HepG2 (cell line): ENCODE results near the gene NELFCD. TPM values are rescaled to one million over a fixed set of nuclear protein-coding genes. Genes with fewer than 3 reads are reported as not detected.
A peak's percentile ranks its signal among the peaks of the same experiment; 100 is the strongest.

ENCODE experiments used
- CBX5 ChIP-seq: sonication (generic); formaldehyde crosslinking; IDR thresholded peaks from 2 replicates; pipeline ENCODE4 v1.4.0; 2020; ENCODE audit warnings: missing genetic modification reagents, borderline replicate concordance
- EEA1 ChIP-seq: sonication (generic); formaldehyde crosslinking; IDR thresholded peaks from 2 replicates; pipeline ENCODE4 v1.5.1; 2020; ENCODE audit warnings: mild to moderate bottlenecking, missing genetic modification reagents, borderline replicate concordance
- ERF ChIP-seq: IDR thresholded peaks from 2 replicates; pipeline ENCODE4 v1.6.1; 2018; ENCODE audit warnings: missing biosample characterization, missing genetic modification reagents
- GMEB1 ChIP-seq: sonication (generic); formaldehyde crosslinking; IDR thresholded peaks from 2 replicates; pipeline ENCODE4 v1.5.1; 2020; ENCODE audit warnings: missing genetic modification reagents, mild to moderate bottlenecking, borderline replicate concordance
- HHEX ChIP-seq: IDR thresholded peaks from 2 replicates; pipeline ENCODE4 v1.6.1; 2016; ENCODE audit warnings: control low read depth
- HNF1B ChIP-seq: sonication (generic); formaldehyde crosslinking; IDR thresholded peaks from 2 replicates; pipeline ENCODE4 v1.5.1; 2020; ENCODE audit warnings: mild to moderate bottlenecking, moderate library complexity, missing genetic modification reagents
- KDM5A ChIP-seq: fragments of 200-600 bp; sonication (generic); IDR thresholded peaks from 2 replicates; pipeline ENCODE4 v1.7.0; 2018; ENCODE audit warnings: antibody characterized with exemption, mild to moderate bottlenecking, low read length, borderline replicate concordance
- MTF1 ChIP-seq: sonication (generic); formaldehyde crosslinking; IDR thresholded peaks from 2 replicates; pipeline ENCODE4 v1.5.0; 2020; ENCODE audit warnings: missing genetic modification reagents
- NFE2L1 ChIP-seq: sonication (generic); formaldehyde crosslinking; IDR thresholded peaks from 2 replicates; pipeline ENCODE4 v1.4.0; 2020; ENCODE audit warnings: missing genetic modification reagents, mild to moderate bottlenecking, borderline replicate concordance
- RBM39 ChIP-seq: fragments of 200-400 bp; formaldehyde crosslinking; IDR thresholded peaks from one replicate; pipeline ENCODE4 v1.6.1; 2018; ENCODE audit warnings: antibody characterized with exemption, mild to moderate bottlenecking, low read depth, low read length; ENCODE audit not compliant: poor library complexity, severe bottlenecking
- SALL1 ChIP-seq: sonication (generic); formaldehyde crosslinking; IDR thresholded peaks from 2 replicates; pipeline ENCODE4 v1.8.0; 2022; ENCODE audit warnings: mild to moderate bottlenecking, missing genetic modification reagents
- TOE1 ChIP-seq: sonication (generic); formaldehyde crosslinking; IDR thresholded peaks from 2 replicates; pipeline ENCODE4 v1.4.0; 2020; ENCODE audit warnings: mild to moderate bottlenecking, missing genetic modification reagents
- ZFAT ChIP-seq: sonication (generic); formaldehyde crosslinking; conservative IDR thresholded peaks from 2 replicates; pipeline ENCODE4 v1.8.1; 2023; ENCODE audit warnings: missing genetic modification reagents, inconsistent platforms
- ZNF121 ChIP-seq: sonication (generic); formaldehyde crosslinking; IDR thresholded peaks from 2 replicates; pipeline ENCODE4 v1.5.0; 2020; ENCODE audit warnings: mild to moderate bottlenecking, missing genetic modification reagents
- ZNF24 ChIP-seq: fragments of 450-650 bp; IDR thresholded peaks from 2 replicates; pipeline ENCODE4 v1.6.1; 2017; ENCODE audit warnings: antibody characterized with exemption, mild to moderate bottlenecking
- ZNF264 ChIP-seq: sonication (generic); formaldehyde crosslinking; IDR thresholded peaks from 2 replicates; pipeline ENCODE4 v1.4.0; 2020; ENCODE audit warnings: missing genetic modification reagents
- ZNF629 ChIP-seq: sonication (generic); formaldehyde crosslinking; conservative IDR thresholded peaks from 2 replicates; pipeline ENCODE4 v1.5.0; 2020; ENCODE audit warnings: missing genetic modification reagents
- ZNF672 ChIP-seq: sonication (generic); formaldehyde crosslinking; IDR thresholded peaks from 2 replicates; pipeline ENCODE4 v1.8.1; 2022; ENCODE audit warnings: missing genetic modification reagents
- ZNF709 ChIP-seq: sonication (generic); formaldehyde crosslinking; IDR thresholded peaks from 2 replicates; pipeline ENCODE4 v1.5.0; 2020; ENCODE audit warnings: mild to moderate bottlenecking, missing genetic modification reagents
- ZNF761 ChIP-seq: sonication (generic); formaldehyde crosslinking; conservative IDR thresholded peaks from 2 replicates; pipeline ENCODE4 v1.4.0; 2020; ENCODE audit warnings: mild to moderate bottlenecking, missing genetic modification reagents
- ZNF788 ChIP-seq: sonication (generic); formaldehyde crosslinking; IDR thresholded peaks from 2 replicates; pipeline ENCODE4 v1.5.0; 2020; ENCODE audit warnings: mild to moderate bottlenecking, missing genetic modification reagents, borderline replicate concordance
- ZNF839 ChIP-seq: sonication (generic); formaldehyde crosslinking; IDR thresholded peaks from 2 replicates; pipeline ENCODE4 v1.4.0; 2020; ENCODE audit warnings: missing genetic modification reagents, mild to moderate bottlenecking, borderline replicate concordance
- ZSCAN20 ChIP-seq: sonication (generic); formaldehyde crosslinking; IDR thresholded peaks from 2 replicates; pipeline ENCODE4 v1.4.0; 2020; ENCODE audit warnings: missing genetic modification reagents, mild to moderate bottlenecking, borderline replicate concordance
- polyA plus RNA-seq, 8 experiments: library from polyadenylated mRNA; depleted of rRNA in 3 of 8; stranded (reverse) in 7 of 8; unstranded in 1 of 8; fragments of >200 nt; fragmentation: Illumina TruSeq in 4 of 8; extraction: Trizol in 4 of 8; gene quantifications; 2 replicates each; pipeline versions ENCODE4 v1.2.1 to v1.2.3, GENCODE V29; 2011 to 2016; ENCODE audit warnings: low read depth in 4 of 8, missing spikeins in 1 of 8, mixed read lengths in 1 of 8; ENCODE audit not compliant: insufficient read depth in 1 of 8
- total RNA-seq, 5 experiments: library from RNA; depleted of rRNA; stranded (reverse); fragments of >200 nt; fragmentation: Illumina TruSeq; extraction: Trizol; gene quantifications; 2 replicates each; pipeline ENCODE4 v1.2.3, GENCODE V29; 2016; ENCODE audit warnings: low read depth in 1 of 5
- TF ChIP-seq, protein P1 (sequence below): sonication (generic); formaldehyde crosslinking; IDR thresholded peaks from 2 replicates; pipeline ENCODE4 v1.4.0; 2020; ENCODE audit warnings: mild to moderate bottlenecking, missing genetic modification reagents
- TF ChIP-seq, protein P2 (sequence below): IDR thresholded peaks from 2 replicates; pipeline ENCODE4 v1.6.1; 2018; ENCODE audit warnings: missing genetic modification reagents, mild to moderate bottlenecking, missing compliant biosample characterization

The NELFCD gene
- total and polyA plus RNA-seq, 2 of the 13 experiments (the other 11 are each of a cell fraction or from before 2014, with no cell fraction given): 159 to 203 TPM

DNA sequence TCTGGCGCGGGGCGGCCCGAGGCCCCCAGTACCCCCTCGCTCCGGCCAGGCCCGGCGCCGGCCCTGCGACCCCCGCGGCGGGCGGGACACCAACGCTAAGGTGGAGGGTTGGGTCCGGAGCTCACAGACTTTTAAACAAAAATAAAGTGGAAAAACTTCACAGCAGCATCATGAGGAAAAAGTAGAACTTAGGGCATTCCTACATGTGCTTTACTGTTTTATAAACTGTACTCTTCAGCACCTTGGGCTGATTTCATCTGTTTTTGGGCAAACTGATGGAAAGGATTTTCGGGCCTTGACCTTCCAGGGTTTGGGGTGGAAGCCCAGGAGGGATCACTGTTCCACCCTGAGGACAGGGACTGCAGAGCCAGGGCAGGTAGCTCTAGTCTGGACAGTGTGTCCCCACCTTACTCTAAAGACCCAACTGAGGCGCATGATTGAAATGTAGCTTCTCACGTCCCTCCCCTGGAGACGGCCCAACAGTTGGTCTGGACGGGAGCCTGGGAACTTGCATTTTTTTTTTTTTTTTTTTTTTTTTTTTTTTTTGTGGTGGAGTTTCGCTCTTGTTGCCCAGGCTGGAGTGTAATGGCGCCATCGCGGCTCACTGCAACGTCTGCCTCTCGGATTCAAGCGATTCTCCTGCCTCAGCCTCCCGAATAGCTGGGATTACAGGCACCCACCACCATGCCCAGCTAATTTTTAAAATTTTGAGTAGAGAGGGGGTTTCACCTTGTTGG lies 740 bp downstream of the NELFCD start (continued):
- TF ChIP-seq, protein P1, sequence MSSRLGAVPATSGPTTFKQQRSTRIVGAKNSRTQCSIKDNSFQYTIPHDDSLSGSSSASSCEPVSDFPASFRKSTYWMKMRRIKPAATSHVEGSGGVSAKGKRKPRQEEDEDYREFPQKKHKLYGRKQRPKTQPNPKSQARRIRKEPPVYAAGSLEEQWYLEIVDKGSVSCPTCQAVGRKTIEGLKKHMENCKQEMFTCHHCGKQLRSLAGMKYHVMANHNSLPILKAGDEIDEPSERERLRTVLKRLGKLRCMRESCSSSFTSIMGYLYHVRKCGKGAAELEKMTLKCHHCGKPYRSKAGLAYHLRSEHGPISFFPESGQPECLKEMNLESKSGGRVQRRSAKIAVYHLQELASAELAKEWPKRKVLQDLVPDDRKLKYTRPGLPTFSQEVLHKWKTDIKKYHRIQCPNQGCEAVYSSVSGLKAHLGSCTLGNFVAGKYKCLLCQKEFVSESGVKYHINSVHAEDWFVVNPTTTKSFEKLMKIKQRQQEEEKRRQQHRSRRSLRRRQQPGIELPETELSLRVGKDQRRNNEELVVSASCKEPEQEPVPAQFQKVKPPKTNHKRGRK (CRISPR knock-in tag): no peak; the same call in 1 of the 2 replicates
- TF ChIP-seq ZNF761 (CRISPR knock-in tag) (no peak), HNF1B (no peak), HHEX (CRISPR knock-in tag) (no peak), MTF1 (0 out of 2 replicates have a peak, but pooled peaks have one; percentile 48), GMEB1 (no peak; the same call in 1 of the 2 replicates), ZNF839 (CRISPR knock-in tag) (no peak), ZNF709 (CRISPR knock-in tag) (no peak), SALL1 (CRISPR knock-in tag) (no peak; the same call in 1 of the 2 replicates), RBM39 (no peak), TOE1 (no peak), ZNF629 (CRISPR knock-in tag) (no peak), ZNF264 (no peak), NFE2L1 (no peak), ZNF788 (CRISPR knock-in tag) (peak; percentile 32; the same call in 1 of the 2 replicates), CBX5 (CRISPR knock-in tag) (no peak), ERF (CRISPR knock-in tag) (no peak; the same call in 1 of the 2 replicates), ZFAT (no peak), ZNF24 (no peak), KDM5A (peak; percentile 47; the same call in 1 of the 2 replicates), EEA1 (CRISPR knock-in tag) (no peak), ZSCAN20 (CRISPR knock-in tag) (no peak), ZNF121 (CRISPR knock-in tag) (no peak), ZNF672 (no peak)
- TF ChIP-seq, protein P2, sequence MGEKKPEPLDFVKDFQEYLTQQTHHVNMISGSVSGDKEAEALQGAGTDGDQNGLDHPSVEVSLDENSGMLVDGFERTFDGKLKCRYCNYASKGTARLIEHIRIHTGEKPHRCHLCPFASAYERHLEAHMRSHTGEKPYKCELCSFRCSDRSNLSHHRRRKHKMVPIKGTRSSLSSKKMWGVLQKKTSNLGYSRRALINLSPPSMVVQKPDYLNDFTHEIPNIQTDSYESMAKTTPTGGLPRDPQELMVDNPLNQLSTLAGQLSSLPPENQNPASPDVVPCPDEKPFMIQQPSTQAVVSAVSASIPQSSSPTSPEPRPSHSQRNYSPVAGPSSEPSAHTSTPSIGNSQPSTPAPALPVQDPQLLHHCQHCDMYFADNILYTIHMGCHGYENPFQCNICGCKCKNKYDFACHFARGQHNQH: no peak
